ENCODE results near the gene SUFU. TPM values are rescaled to one million over a fixed set of nuclear protein-coding genes. Genes with fewer than 3 reads are reported as not detected.
A peak's percentile ranks its signal among the peaks of the same experiment; 100 is the strongest.

Gene SUFU
- total and polyA plus RNA-seq, 2 of the 13 experiments (the other 11 are each of a cell fraction or from before 2014, with no cell fraction given) = 2.9 to 5.5 TPM

GRCh38 chr10:102461187-102462054 lies 42.4 kb upstream of the SUFU start (continued):
- TF ChIP-seq AFF4 (CRISPR knock-in tag; IDR thresholded peaks at IDR 0.05) = no peak
- TF ChIP-seq NFKB2 (CRISPR knock-in tag; IDR thresholded peaks at IDR 0.05; ENCODE audit: borderline replicate concordance) = no peak
- TF ChIP-seq NFAT5 (CRISPR knock-in tag; IDR thresholded peaks at IDR 0.05) = 0 out of 2 replicates have a peak, but pooled peaks have one; percentile 53
- no peak for TF ChIP-seq GPN1 (CRISPR knock-in tag; IDR thresholded peaks at IDR 0.05; ENCODE audit: borderline replicate concordance)
- no peak for TF ChIP-seq ZSCAN25 (CRISPR knock-in tag; IDR thresholded peaks at IDR 0.05)
- TF ChIP-seq IKZF4 (CRISPR knock-in tag; IDR thresholded peaks at IDR 0.05; ENCODE audit: borderline replicate concordance, low read depth, not compliant biosample characterization) = no peak
- no peak for TF ChIP-seq CAMTA2 (CRISPR knock-in tag; IDR thresholded peaks at IDR 0.05; ENCODE audit: borderline replicate concordance)
- no peak for TF ChIP-seq RCOR2 (CRISPR knock-in tag; IDR thresholded peaks at IDR 0.05)
- TF ChIP-seq MYC (CRISPR knock-in tag; IDR thresholded peaks at IDR 0.05; ENCODE audit: borderline replicate concordance) = peak; percentile 59; the same call in 1 of the 2 replicates
- TF ChIP-seq MAF1 (CRISPR knock-in tag; IDR thresholded peaks at IDR 0.05; ENCODE audit: borderline replicate concordance) = no peak
- TF ChIP-seq RNF219 (CRISPR knock-in tag; IDR thresholded peaks at IDR 0.05) = no peak

All from HepG2 (cell line).